ENCODE measurements around the gene COL9A1.

COL9A1 gene

DNA sequence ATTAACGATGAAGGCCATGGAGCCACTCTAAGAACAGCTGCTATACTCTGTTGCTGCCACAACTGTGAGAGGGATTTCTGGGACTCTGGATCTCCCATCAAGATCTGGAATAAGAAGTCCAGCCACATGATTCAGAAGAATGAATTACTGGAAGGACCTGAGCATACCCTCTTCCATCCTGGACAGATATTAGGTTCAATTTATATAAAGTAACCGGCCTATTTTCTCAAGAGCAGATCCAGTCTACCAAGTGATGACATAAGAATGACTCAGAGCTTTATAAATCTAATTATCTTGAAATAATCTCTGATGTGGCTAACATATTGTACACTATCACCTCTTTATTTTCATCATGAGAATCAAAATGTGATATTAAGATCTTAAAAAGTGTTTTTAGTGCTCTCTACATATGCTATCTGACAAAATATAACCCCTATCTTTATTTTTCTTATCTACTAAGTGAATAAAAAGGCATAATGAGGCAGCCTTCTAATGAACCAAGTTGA is 45.1 kb downstream of the COL9A1 start:
- TF ChIP-seq, protein P1, sequence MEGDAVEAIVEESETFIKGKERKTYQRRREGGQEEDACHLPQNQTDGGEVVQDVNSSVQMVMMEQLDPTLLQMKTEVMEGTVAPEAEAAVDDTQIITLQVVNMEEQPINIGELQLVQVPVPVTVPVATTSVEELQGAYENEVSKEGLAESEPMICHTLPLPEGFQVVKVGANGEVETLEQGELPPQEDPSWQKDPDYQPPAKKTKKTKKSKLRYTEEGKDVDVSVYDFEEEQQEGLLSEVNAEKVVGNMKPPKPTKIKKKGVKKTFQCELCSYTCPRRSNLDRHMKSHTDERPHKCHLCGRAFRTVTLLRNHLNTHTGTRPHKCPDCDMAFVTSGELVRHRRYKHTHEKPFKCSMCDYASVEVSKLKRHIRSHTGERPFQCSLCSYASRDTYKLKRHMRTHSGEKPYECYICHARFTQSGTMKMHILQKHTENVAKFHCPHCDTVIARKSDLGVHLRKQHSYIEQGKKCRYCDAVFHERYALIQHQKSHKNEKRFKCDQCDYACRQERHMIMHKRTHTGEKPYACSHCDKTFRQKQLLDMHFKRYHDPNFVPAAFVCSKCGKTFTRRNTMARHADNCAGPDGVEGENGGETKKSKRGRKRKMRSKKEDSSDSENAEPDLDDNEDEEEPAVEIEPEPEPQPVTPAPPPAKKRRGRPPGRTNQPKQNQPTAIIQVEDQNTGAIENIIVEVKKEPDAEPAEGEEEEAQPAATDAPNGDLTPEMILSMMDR (IDR thresholded peaks at IDR 0.05; ENCODE audit: unreplicated experiment in 3 of 3), result no peak
- Mint-ChIP-seq H3K36me3 (ENCODE audit: low read depth) (no peaks in the 10 kb centered on the region), H3K27me3 (ENCODE audit: low read depth) (no peaks in the 10 kb centered on the region), H3K4me1 (no peaks in the 10 kb centered on the region), H3K9me3 (no peaks in the 10 kb centered on the region), H3K4me3 (no peak overlapping the region), H3K27ac (no peak overlapping the region)

DNA sequence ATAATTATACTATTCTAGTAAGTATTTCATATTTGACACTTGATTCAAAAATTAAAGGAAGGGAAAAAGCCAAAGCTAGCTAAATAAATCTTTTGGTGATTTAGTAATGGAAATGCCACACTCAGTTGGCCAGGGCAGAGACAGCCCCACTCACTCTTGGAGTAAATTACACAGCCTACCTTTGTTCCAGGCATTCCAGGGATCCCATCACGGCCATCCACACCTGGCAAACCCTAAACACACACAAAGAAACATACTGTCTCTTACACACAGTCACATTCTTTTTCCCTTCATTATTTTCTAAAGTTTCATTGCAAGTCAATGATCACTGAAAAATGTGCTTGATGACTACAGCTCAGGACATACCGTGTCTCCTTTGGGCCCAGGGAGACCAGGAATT is 48.1 kb downstream of the COL9A1 start:
- H3K4me3 Mint-ChIP-seq, result no peak overlapping the region
- H3K27ac Mint-ChIP-seq, result no peak overlapping the region
- no peaks in the 10 kb centered on the region for H3K9me3 Mint-ChIP-seq
- no peaks in the 10 kb centered on the region for H3K27me3 Mint-ChIP-seq (ENCODE audit: low read depth)
- H3K4me1 Mint-ChIP-seq, result no peaks in the 10 kb centered on the region
- TF ChIP-seq, protein P1 (IDR thresholded peaks at IDR 0.05; ENCODE audit: unreplicated experiment in 3 of 3), result no peak
- no peaks in the 10 kb centered on the region for H3K36me3 Mint-ChIP-seq (ENCODE audit: low read depth)

DNA sequence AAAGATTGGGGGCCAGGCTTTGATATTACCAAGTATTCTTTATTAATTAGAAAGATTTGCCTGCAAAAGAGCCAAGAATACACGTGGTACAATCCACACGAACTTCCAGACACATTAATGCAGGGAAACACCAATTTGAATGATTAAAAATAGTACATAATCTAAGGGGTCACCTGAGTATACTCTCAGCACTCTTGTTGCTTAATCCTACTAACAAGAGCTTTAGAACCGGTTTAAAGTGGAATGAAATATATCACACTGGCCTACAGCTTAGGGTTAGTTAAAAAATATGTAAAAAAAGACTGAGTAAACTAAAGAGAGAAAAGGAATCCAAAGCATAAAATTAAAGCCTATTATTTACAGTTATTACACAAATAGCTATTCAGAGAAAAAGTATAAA is 49.0 kb downstream of the COL9A1 start:
- Mint-ChIP-seq H3K9me3 (no peaks in the 10 kb centered on the region), H3K4me3 (no peak overlapping the region), H3K4me1 (no peaks in the 10 kb centered on the region), H3K27ac (no peak overlapping the region), H3K27me3 (ENCODE audit: low read depth) (no peaks in the 10 kb centered on the region), H3K36me3 (ENCODE audit: low read depth) (no peaks in the 10 kb centered on the region)
- TF ChIP-seq, protein P1 (IDR thresholded peaks at IDR 0.05; ENCODE audit: unreplicated experiment in 3 of 3), result no peak

DNA sequence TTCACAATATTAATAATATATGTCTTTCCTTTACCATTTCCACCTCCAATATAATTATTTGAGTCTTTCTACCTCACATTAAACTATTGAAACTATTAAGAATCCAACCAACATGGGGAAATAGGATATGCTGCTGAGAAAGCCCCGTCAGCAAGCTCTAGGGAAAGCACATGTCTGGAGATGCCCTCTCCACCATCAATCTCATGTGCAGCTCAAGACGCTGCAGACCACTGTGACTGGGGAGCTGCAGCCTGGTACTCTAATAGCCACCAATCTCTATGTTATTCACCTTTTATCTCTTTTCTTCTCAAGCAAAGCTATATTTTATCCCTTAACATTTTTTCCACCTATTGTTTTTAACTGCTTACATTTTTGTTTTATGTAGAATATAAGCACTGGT is 50.3 kb downstream of the COL9A1 start:
- Mint-ChIP-seq H3K9me3 (no peaks in the 10 kb centered on the region), H3K4me1 (no peaks in the 10 kb centered on the region), H3K27ac (no peak overlapping the region), H3K36me3 (ENCODE audit: low read depth) (no peaks in the 10 kb centered on the region), H3K27me3 (ENCODE audit: low read depth) (no peaks in the 10 kb centered on the region), H3K4me3 (no peak overlapping the region)
- TF ChIP-seq, protein P1 (IDR thresholded peaks at IDR 0.05; ENCODE audit: unreplicated experiment in 3 of 3), result no peak

DNA sequence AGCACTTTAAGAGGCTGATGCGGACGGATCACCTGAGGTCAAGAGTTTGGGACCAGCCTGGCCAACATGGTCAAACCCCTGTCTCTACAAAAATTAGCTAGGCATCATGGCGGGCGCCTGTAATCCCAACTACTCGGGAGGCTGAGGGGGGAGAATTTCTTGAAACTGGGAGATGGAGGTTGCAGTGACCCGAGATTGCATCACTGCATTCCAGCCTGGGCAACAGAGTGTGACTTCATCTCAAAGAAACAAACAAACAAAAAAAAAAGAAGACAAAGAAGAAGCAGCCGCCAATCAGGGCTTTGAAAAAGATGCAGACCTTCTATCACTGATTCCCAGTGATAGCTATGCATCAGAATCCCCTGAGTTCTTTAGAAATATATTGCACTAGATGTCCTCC is 56.8 kb downstream of the COL9A1 start:
- Mint-ChIP-seq H3K27me3 (ENCODE audit: low read depth) (no peaks in the 10 kb centered on the region), H3K27ac (no peak overlapping the region), H3K4me3 (no peak overlapping the region), H3K36me3 (ENCODE audit: low read depth) (no peaks in the 10 kb centered on the region), H3K4me1 (peaks cover 20% of the 10 kb centered on the region), H3K9me3 (no peaks in the 10 kb centered on the region)
- TF ChIP-seq, protein P1 (IDR thresholded peaks at IDR 0.05; ENCODE audit: unreplicated experiment in 3 of 3), result no peak

DNA sequence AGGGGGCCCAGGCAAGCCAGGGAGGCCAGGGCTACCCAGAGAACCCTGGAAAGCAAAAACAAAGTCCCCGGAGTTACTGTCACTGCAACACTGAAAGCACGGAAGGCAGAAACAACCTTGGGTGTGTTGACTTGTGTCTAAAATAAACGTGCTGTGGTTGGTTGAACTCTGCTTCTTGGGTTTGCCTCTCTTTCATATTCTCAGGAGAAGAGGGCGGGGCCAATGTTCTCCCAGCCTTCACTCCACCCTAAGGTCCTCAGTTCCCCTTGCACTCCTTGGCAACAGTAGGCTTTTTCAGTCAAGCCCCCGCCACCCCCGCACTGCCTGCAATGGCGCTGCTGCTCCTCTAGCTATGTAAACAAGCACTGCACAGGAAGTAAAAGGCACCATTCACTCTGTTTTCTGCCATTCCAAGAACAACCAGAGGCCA is 60.9 kb downstream of the COL9A1 start:
- Mint-ChIP-seq H3K27ac (peak overlapping the region in 2 of 3 experiments; percentile 24 to 40), H3K36me3 (ENCODE audit: low read depth) (no peaks in the 10 kb centered on the region), H3K4me3 (no peak overlapping the region)

More for the DNA sequence above, 60.9 kb downstream of the COL9A1 start:
- no peaks in the 10 kb centered on the region for H3K27me3 Mint-ChIP-seq (ENCODE audit: low read depth)
- peaks cover 20% of the 10 kb centered on the region for H3K4me1 Mint-ChIP-seq
- TF ChIP-seq, protein P1 (IDR thresholded peaks at IDR 0.05; ENCODE audit: unreplicated experiment in 3 of 3), result no peak
- H3K9me3 Mint-ChIP-seq, result no peaks in the 10 kb centered on the region
